GM18505 (cell line): ENCODE measurements around the gene GREB1.

ENCODE experiments used
- ATAC-seq: cut with Tn5 transposase; IDR thresholded peaks from one replicate; pipeline ENCODE4 v1.9.1; 2021; ENCODE audit not compliant: unreplicated experiment
- POLR2A ChIP-seq: IDR thresholded peaks from 4 replicates; pipeline ENCODE4 v1.6.1; 2011; ENCODE audit warnings: borderline replicate concordance; ENCODE audit not compliant: insufficient read depth, insufficient read length; ENCODE audit errors: extremely low read depth

Gene GREB1

DNA sequence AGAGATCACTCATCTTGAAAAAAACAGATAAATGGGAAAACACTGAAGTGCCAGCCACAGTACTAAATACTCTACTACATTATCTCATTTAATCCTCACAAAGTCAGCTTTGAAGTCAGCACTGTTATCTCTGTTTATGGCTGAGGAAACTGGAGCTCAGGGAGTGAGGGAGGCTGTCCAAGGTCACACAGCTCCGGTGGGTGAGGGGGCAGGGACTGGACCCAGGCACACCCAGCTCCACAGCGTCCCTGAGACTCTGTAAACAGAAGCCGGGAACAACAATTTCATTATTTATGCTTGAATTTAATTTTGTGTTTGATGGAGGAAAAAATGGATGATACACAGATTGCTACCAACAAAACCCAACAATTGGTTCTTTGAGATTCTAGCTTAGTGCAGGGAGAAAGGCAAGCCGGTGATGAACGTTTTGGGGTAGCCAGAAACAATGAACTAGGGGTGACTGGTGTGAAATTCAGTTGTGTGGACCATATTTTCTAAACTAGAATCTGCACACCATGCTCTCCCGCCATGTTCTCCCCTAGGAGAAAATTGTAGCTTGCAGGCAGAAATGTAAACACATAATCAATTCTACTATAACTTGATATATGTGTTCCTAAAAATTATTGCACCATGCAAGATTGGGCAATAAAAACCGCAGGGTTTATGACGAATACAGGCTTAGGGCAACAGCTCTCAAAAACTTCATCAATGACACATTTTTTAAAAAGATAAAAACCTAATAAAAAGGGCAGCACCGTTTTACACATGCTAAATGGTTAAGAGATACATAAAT lies at the start of gene GREB1:
Gene GREB1 (plus strand): TSS at position 768 of the 793 bp plus-strand sequence. CDS start 22,570 bp downstream, outside the sequence.
- no peak for TF ChIP-seq POLR2A
- no peak for ATAC-seq

DNA sequence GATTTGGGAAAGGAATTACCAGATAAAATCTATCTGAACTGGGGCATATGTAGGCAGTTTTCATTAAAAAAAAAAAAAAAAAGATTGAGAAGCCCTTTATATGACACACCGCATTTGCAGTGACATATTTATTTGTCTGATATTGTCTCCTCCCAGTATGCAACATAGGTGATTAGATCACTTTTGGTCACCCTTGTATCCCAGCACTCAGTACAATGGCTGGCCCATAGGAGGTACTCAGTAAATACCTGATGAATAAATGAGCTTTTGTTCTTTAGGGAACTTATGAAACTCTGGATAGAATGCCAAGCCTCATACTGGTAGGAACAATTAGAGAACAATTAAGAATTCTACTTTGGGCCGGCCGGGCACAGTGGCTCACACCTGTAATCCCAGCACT lies 45.0 kb upstream of the GREB1 start:
- TF ChIP-seq POLR2A, result no peak
- no peak for ATAC-seq

DNA sequence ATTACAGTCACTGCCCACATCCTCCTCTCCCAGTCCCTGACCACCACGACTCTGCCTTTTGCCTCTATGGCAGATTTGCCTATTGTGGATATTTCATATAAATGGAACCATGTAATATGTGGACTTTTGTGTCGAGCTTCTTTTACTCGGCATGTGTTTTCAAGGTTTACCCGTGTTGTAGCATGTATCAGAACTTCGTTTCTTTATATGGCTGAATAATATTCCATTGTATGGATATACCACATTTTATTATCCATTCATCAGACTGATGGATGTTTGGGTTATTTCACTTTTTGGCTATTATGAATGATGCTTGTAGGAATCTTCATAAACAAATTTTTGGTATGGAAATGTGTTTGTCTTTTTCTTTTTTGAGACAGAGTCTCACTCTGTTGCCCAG lies 43.7 kb upstream of the GREB1 start:
- no peak for ATAC-seq
- no peak for TF ChIP-seq POLR2A

DNA sequence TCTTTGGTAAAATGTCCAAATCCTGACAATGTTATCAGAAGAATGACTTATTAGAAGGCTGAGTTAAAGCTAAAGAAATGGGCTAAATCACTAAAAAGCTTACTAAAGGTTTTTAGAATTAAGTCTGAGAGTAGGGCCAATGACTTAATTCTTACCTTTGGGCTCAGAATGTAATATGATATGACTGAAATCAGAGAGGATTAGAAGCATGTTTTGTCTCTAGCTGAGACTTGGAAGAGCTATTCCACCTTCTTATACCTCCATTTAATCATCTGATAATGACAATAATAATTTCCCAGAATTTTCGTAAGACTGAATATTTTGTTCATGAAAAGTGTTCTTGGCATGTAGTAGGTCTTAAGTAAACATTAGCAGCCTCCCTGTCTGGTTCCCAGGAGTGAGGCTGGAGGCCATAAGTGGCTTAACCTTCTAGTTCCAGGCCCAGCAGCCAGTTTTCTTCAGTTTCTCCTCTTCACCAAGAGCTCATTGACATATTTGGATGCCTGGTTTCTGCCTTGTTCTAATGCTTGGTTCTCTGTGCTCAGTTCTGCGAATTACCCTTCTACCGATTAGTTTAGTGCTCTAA lies 42.4 kb upstream of the GREB1 start:
- no peak for ATAC-seq
- TF ChIP-seq POLR2A, result no peak

GRCh38 chr2:11492244-11492643 lies 41.6 kb upstream of the GREB1 start:
- no peak for TF ChIP-seq POLR2A
- no peak for ATAC-seq

GRCh38 chr2:11492720-11493119 lies 41.1 kb upstream of the GREB1 start:
- no peak for TF ChIP-seq POLR2A
- ATAC-seq, result no peak

- ATAC-seq, result no peak
- TF ChIP-seq POLR2A, result no peak
Observed at GRCh38 chr2:11493282-11493681, 40.6 kb upstream of the GREB1 start.

GRCh38 chr2:11494310-11494709 lies 39.5 kb upstream of the GREB1 start:
- no peak for TF ChIP-seq POLR2A
- ATAC-seq, result no peak

DNA sequence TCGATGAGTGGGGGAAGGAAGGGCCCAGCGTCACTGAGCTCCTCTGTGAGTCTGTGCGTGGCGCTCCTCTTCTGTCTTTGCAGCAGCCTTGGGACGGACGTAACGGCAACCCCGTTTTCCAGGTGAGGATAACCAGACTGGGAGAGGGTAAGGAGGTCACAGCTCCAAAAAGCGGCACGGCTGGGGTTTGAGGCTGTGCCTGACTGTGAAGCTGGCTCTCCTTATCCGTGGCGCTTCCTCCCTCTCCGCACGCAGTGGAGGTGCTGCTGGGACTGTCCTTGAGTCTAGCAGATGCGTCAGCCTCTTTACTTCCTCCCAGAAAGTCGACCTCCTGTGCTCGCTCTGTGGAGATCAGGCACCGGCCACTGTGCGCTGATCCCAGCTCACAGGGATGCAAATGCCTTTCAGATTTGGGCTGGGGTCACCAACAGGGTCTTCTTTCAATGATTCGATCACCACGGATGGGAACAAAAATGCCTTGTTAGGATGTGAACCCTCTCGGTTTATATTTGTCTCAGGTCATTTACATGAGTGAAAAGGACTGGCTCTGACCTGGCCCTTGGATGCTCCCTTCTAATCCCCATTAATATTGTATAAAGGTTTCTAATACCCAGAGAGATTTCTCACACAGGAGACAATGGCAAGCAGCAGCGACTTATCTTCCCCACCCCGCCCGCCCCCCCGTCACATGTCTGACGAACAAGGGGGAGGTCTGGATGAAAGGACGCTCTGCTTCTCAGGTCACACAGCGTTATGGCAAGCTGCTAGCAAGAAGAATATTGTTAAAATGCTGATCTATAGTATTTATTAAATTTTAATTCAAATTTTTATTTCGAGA lies 37.8 kb upstream of the GREB1 start:
- no peak for TF ChIP-seq POLR2A
- ATAC-seq, result no peak

- peak; percentile 67 for ATAC-seq
- no peak for TF ChIP-seq POLR2A
Observed at GRCh38 chr2:11498543-11499034, 35.3 kb upstream of the GREB1 start.

DNA sequence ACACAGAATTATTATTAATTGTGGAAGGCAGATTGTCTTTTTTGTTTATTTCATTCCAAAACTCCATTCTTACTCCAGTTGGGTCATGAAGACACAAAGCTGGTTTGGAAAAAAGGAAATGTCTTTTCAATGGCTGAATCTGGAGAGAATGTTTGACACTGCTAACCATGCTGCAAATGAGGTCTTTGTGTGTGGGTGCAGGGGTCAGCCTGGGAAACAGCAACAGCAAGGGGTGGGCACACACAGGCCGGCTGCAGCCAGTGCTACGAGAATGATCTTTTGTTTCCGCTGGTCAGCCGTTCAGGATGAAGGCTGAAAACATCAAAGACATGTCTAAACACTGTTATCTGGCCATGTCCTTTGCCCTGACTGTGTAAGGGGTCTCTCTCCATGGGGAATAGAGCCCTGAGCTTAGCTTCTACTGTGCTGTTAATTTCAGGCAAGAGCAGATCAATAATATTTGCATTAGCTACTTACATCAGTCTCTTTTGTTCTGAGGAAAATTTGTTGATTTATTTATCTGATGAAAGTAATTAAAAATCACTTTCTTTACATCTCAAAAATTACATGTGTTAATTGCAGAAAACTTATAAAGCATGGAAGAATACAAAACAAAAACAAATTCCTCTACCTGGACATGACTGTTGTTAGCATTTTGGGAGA lies 34.6 kb upstream of the GREB1 start:
- ATAC-seq, result no peak
- TF ChIP-seq POLR2A, result no peak

DNA sequence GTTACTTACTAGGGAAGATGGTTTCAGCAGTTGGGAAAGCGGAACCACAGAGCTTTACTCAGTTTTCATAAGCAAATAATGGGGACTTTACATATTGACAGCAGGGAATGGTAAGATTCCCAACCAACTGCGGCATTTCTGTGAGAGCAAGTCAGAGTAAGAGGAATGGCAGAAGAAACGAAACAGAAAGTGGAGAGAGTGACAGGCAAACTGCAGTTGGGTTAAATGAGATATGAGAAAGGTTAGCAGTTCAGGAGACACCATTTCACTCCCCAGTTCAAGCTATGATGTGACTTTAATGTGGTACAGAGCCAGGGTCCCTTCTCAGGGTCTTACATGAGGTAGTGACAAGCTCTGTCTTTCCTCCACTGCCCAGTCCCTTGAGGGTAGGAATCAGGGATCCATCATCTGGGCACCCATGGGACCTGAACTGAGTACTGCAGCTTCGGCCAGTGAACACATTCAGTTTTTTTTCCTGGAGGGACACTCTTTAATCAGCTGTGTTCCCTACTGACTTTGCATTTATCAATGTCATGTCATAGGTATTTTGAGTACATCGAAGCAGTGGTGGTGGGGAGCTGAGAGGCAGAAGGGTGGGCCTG lies 33.0 kb upstream of the GREB1 start:
- TF ChIP-seq POLR2A, result no peak
- no peak for ATAC-seq
